ENCODE data around the gene RCN1.

DNA sequence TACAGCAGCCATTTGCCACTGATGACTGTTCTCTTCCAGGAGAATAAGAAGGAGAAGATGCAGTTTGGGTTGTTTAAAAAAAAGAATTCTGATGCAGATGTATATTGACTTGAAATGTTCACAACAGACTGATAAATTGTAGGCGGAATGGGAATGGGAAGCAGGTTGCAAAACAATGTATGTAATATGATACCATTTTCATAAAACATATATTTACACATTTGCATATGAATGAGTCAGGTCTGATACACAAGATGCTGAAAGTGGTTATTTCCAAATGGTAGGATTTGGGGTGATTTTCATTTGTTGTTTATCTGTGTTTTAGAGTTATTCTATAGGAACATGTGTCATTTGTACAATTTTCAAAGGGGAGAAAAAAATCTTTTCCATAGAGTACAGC is 9.0 kb upstream of the RCN1 start:
- no peak for TF ChIP-seq CTCF (IDR thresholded peaks at IDR 0.05)
- no peak for TF ChIP-seq POLR2AphosphoS5 (IDR thresholded peaks at IDR 0.05; ENCODE audit: insufficient read depth in 1 of 2, low read depth in 1 of 2)
- no peak for TF ChIP-seq POLR2A (IDR thresholded peaks at IDR 0.05)
